ENCODE measurements around the gene GSTA3.
"Not testable (repeated sequence)": the region's sequence is repeated elsewhere in the genome, so short reads cannot be mapped to it uniquely, and the experiment has no call there.

The GSTA3 gene

GRCh38 chr6:52877168-52877567, 32.3 kb downstream of the GSTA3 start:
- TF ChIP-seq CTCF (IDR thresholded peaks at IDR 0.05; ENCODE audit: low read depth, low read length): no peak
- in situ Hi-C loops (cut with HindIII; ENCODE audit: low sequenced_read_pairs): no loop called here
- no peak overlapping the region for H3K4me3 ChIP-seq (ENCODE audit: low read depth, low read length)
- DNase-seq (ENCODE audit: low read depth, low spot score): peak; percentile 92

GRCh38 chr6:52876056-52876787, 33.3 kb downstream of the GSTA3 start:
- in situ Hi-C loops (cut with HindIII; ENCODE audit: low sequenced_read_pairs): no loop called here
- no peak overlapping the region for H3K4me3 ChIP-seq (ENCODE audit: low read depth, low read length)
- DNase-seq (ENCODE audit: low read depth, low spot score): no peak
- no peak for TF ChIP-seq CTCF (IDR thresholded peaks at IDR 0.05; ENCODE audit: low read depth, low read length)

GRCh38 chr6:52872031-52872430, 37.5 kb downstream of the GSTA3 start:
- no peak overlapping the region for H3K4me3 ChIP-seq (ENCODE audit: low read depth, low read length)
- DNase-seq (ENCODE audit: low read depth, low spot score): no peak
- no peak for TF ChIP-seq CTCF (IDR thresholded peaks at IDR 0.05; ENCODE audit: low read depth, low read length)
- in situ Hi-C loops (cut with HindIII; ENCODE audit: low sequenced_read_pairs): no loop called here

GRCh38 chr6:52871621-52872020, 37.9 kb downstream of the GSTA3 start:
- no peak for TF ChIP-seq CTCF (IDR thresholded peaks at IDR 0.05; ENCODE audit: low read depth, low read length)
- no peak for DNase-seq (ENCODE audit: low read depth, low spot score)
- in situ Hi-C loops (cut with HindIII; ENCODE audit: low sequenced_read_pairs): no loop called here
- H3K4me3 ChIP-seq (ENCODE audit: low read depth, low read length): no peak overlapping the region

GRCh38 chr6:52870335-52871091, 39.0 kb downstream of the GSTA3 start:
- peak; percentile 9 for DNase-seq (ENCODE audit: low read depth, low spot score)

GRCh38 chr6:52868899-52869298, 40.6 kb downstream of the GSTA3 start:
- in situ Hi-C loops (cut with HindIII; ENCODE audit: low sequenced_read_pairs); H3K4me3 ChIP-seq (ENCODE audit: low read depth, low read length); DNase-seq (ENCODE audit: low read depth, low spot score): not testable (repeated sequence)

More at GRCh38 chr6:52870335-52871091, 39.0 kb downstream of the GSTA3 start:
- in situ Hi-C loops (cut with HindIII; ENCODE audit: low sequenced_read_pairs); H3K4me3 ChIP-seq (ENCODE audit: low read depth, low read length): not testable (repeated sequence)

GRCh38 chr6:52868240-52868639, 41.3 kb downstream of the GSTA3 start:
- H3K4me3 ChIP-seq (ENCODE audit: low read depth, low read length): no peak overlapping the region
- no peak for DNase-seq (ENCODE audit: low read depth, low spot score)
- no peak for TF ChIP-seq CTCF (IDR thresholded peaks at IDR 0.05; ENCODE audit: low read depth, low read length)
- in situ Hi-C loops (cut with HindIII; ENCODE audit: low sequenced_read_pairs): no loop called here

GRCh38 chr6:52861151-52861550, 48.3 kb downstream of the GSTA3 start:
- DNase-seq (ENCODE audit: low read depth, low spot score); in situ Hi-C loops (cut with HindIII; ENCODE audit: low sequenced_read_pairs); H3K4me3 ChIP-seq (ENCODE audit: low read depth, low read length): not testable (repeated sequence)
